ENCODE results near the gene UBE2J2. TPM values are rescaled to one million over a fixed set of nuclear protein-coding genes. Genes with fewer than 3 reads are reported as not detected.

Gene UBE2J2
- total and polyA plus RNA-seq, 2 of the 13 experiments (the other 11 are each of a cell fraction or from before 2014, with no cell fraction given): 25.4 to 29.4 TPM

- no peak for TF ChIP-seq PCBP2 (optimal IDR thresholded peaks at IDR 0.05; ENCODE audit: low read depth, low read length, poor library complexity, severe bottlenecking)
- no peak for TF ChIP-seq ZNF790 (CRISPR knock-in tag; IDR thresholded peaks at IDR 0.05; ENCODE audit: borderline replicate concordance)
- TF ChIP-seq EZH2 (conservative IDR thresholded peaks at IDR 0.05; ENCODE audit: low read depth, low read length): 0 out of 2 replicates have a peak, but pooled peaks have one; percentile 48
- TF ChIP-seq AKAP8 (CRISPR knock-in tag; IDR thresholded peaks at IDR 0.05): peak; percentile 91
- TF ChIP-seq ZFX (CRISPR knock-in tag; IDR thresholded peaks at IDR 0.05; ENCODE audit: low read depth): peak; percentile 74
- no peak for TF ChIP-seq SRSF1 (optimal IDR thresholded peaks at IDR 0.05; ENCODE audit: low read depth, low read length)
- TF ChIP-seq GATAD2A (CRISPR knock-in tag; IDR thresholded peaks at IDR 0.05): no peak
- TF ChIP-seq ZNF564 (CRISPR knock-in tag; IDR thresholded peaks at IDR 0.05): no peak
- no peak for TF ChIP-seq ZNF75D (CRISPR knock-in tag; IDR thresholded peaks at IDR 0.05; ENCODE audit: borderline replicate concordance)
- peak; percentile 65; the same call in 1 of the 2 replicates for TF ChIP-seq ZNF510 (CRISPR knock-in tag; IDR thresholded peaks at IDR 0.05; ENCODE audit: low read depth)
- TF ChIP-seq MED8 (CRISPR knock-in tag; IDR thresholded peaks at IDR 0.05; ENCODE audit: insufficient replicate concordance): peak; percentile 43
- TF ChIP-seq ZFY (CRISPR knock-in tag; IDR thresholded peaks at IDR 0.05): peak; percentile 54
- no peak for TF ChIP-seq MNT (IDR thresholded peaks at IDR 0.05)
- peak; percentile 48; the same call in 1 of the 2 replicates for TF ChIP-seq ZNF318 (CRISPR knock-in tag; IDR thresholded peaks at IDR 0.05)
Measured at GRCh38 chr1:1236176-1236763, 37.4 kb downstream of the UBE2J2 start (continued).

Measured in HepG2 (cell line).